Measurements from ENCODE around the gene BBLN.

Gene BBLN

DNA sequence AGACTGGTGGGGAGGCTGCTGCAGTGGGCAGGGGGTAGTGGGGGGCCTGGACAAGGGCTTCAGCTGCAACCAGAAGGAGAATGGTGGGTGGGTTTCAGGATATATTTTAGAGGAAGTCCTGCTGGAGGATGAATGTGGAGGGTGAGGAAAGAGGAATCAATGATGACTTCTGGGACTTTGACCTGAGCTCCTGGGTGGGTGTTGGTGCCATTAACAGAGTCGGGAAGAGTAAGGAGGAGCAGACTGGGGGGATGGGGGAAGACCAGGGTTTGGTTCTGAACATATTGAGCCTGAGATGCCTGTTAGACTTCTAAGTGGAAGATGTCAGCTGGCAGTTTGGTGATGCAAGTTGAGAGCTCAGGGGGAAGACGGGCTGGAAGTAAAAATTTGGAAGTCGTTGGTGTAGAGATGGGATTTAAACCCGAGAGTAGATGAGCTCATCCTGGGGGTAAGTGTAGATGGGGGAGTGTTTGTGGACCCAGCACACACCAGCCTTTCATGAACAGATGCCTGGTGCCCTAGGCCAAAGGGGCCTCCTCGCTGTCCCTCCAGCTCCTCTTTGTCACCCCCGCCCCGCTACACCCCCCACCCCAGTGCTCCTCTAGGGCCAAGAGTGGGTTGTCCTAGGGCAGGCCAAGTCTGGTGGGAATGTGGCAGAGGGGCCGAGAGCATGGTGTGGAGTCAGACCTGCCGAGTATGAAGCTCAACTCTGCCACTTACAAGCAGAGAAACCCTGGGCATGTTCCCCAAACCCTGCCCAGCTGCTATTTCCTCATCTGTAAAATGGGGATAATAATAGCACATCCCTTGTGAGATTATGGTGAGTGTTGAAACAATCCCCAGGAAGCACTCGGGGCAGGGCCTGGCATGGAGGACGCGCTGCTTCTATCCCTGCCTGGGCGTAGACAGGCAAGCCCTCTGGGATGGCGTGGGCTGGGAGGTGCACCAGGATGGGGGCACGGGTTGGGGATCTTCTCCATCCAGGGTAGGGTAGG, 47.1 kb downstream of the BBLN start:
- Histone ChIP-seq H3K27me3 (ENCODE audit: low read depth) (no peaks in the 10 kb centered on the region), H3K9me3 (no peaks in the 10 kb centered on the region), H3K36me3 (replicated peaks) (peaks cover 5% of the 10 kb centered on the region; the same call in 1 of the 2 replicates), H3K4me3 (no peak overlapping the region), H3K4me1 (peaks cover 5% of the 10 kb centered on the region; the same call in 1 of the 2 replicates)
- DNase-seq (ENCODE audit: low spot score in 2 of 2) = no peak
- in situ Hi-C loops (cut with MboI; ENCODE audit: low sequenced_read_pairs) = no loop called here

- Histone ChIP-seq H3K36me3 (replicated peaks) (peaks cover 3% of the 10 kb centered on the region; the same call in 1 of the 2 replicates), H3K4me3 (no peak overlapping the region), H3K9me3 (no peaks in the 10 kb centered on the region), H3K4me1 (peaks cover 5% of the 10 kb centered on the region; the same call in 1 of the 2 replicates), H3K27me3 (ENCODE audit: low read depth) (no peaks in the 10 kb centered on the region)
- in situ Hi-C loops (cut with MboI; ENCODE audit: low sequenced_read_pairs) = no loop called here
- no peak for DNase-seq (ENCODE audit: low spot score in 2 of 2)
These were observed 48.3 kb downstream of the BBLN start for GRCh38 chr9:128208386-128208785.

DNA sequence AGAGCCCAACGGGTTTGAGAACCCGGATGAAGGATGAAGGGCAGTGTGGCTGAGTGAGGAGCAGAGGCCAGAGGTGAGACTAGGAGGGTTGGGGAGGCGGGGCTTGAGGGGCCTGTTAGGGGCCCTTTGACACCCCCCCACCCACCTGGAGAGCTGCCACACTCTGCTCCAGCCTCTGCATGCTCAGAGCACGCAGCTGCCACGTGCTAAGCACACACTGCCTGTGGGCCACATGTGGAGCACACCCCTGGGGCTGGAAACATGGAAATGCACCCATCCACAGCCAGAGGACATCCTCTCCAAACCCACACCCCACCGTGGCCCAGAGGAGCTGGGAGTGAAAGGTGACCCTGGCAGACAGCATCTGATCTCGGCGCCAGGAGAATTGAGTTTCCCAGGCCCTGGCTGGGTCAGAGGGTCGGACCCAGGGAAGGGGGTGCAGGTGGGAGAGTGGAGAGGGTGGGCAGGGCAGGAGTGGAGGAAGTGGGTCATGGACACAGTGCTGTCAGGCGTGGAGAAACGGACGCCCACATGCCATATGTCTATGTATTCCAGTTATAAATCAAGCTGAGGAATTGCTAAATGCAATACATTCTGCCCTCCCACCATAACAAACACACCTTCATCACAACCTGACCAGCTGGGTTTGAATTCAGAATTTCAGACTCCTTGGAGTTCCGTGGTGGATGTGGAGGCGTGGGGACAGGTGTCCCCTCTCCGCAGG, 49.0 kb downstream of the BBLN start:
- H3K9me3 ChIP-seq = no peaks in the 10 kb centered on the region
- in situ Hi-C loops (cut with MboI; ENCODE audit: low sequenced_read_pairs) = no loop called here
- H3K4me1 ChIP-seq = peaks cover 5% of the 10 kb centered on the region; the same call in 1 of the 2 replicates
- H3K4me3 ChIP-seq = no peak overlapping the region
- H3K36me3 ChIP-seq (replicated peaks) = peaks cover 3% of the 10 kb centered on the region; the same call in 1 of the 2 replicates
- no peak for DNase-seq (ENCODE audit: low spot score in 2 of 2)
- H3K27me3 ChIP-seq (ENCODE audit: low read depth) = no peaks in the 10 kb centered on the region

GRCh38 chr9:128211186-128211980, 51.3 kb downstream of the BBLN start:
- no peak for DNase-seq (ENCODE audit: low spot score in 2 of 2)

GRCh38 chr9:128211981-128212281, 51.9 kb downstream of the BBLN start:
- H3K4me3 ChIP-seq = no peak overlapping the region
- H3K27me3 ChIP-seq (ENCODE audit: low read depth) = no peaks in the 10 kb centered on the region
- no peaks in the 10 kb centered on the region for H3K9me3 ChIP-seq
- in situ Hi-C loops (cut with MboI; ENCODE audit: low sequenced_read_pairs) = no loop called here
- no peak for DNase-seq (ENCODE audit: low spot score in 2 of 2)
- H3K4me1 ChIP-seq = no peaks in the 10 kb centered on the region
- peaks cover 3% of the 10 kb centered on the region; the same call in 1 of the 2 replicates for H3K36me3 ChIP-seq (replicated peaks)

More at GRCh38 chr9:128211186-128211980, 51.3 kb downstream of the BBLN start:
- in situ Hi-C loops (cut with MboI; ENCODE audit: low sequenced_read_pairs) = no loop called here
- Histone ChIP-seq H3K36me3 (replicated peaks) (peaks cover 3% of the 10 kb centered on the region; the same call in 1 of the 2 replicates), H3K9me3 (no peaks in the 10 kb centered on the region), H3K4me1 (no peaks in the 10 kb centered on the region), H3K4me3 (no peak overlapping the region), H3K27me3 (ENCODE audit: low read depth) (no peaks in the 10 kb centered on the region)
